NCI-H226 (cell line): Measurements from ENCODE around the gene CEMIP2.
A peak's percentile ranks its signal among the peaks of the same experiment; 100 is the strongest.
"Not testable (repeated sequence)": the region's sequence is repeated elsewhere in the genome, so short reads cannot be mapped to it uniquely, and the experiment has no call there.

Source experiments
- DNase-seq: peaks from one replicate; pipeline ENCODE4 v3.0.0-alpha.2; 2015

CEMIP2 gene

DNA sequence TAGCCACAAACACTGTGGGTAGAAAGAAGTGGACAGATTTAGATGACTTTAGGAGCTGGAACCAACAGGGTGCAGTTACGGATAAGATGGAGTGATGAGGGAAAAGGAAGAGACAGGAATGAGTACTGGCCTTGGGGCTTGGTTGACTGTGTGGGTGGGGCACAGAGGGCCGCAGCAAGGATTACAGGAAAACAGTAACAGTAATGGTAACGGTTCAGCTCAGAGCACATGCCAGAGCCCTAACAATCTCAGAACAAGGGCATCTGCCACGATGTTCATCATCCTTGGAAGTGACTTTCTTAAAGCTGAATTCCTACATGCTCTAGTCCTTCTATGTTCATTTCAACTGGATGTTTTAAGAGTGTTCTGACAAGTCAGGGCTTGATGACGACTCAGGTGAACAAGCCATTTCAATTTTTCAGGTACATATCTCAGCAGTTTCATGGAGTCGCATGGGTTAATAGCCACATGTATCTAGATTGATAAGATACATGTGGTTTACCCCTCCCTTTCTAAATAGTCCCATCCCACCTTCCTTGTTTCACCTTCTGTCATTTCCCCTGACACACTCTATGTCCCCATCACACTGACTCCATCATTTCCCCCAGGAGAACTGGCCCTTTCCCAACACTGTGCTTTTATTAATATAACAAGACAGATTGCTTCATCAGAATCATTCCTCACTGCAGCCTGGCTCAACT, 65.0 kb downstream of the CEMIP2 start:
- DNase-seq, result no peak

- no peak for DNase-seq
Observed at GRCh38 chr9:71697882-71698281, 70.4 kb downstream of the CEMIP2 start.

- DNase-seq, result no peak
Observed at GRCh38 chr9:71694332-71694731, 74.0 kb downstream of the CEMIP2 start.

DNA sequence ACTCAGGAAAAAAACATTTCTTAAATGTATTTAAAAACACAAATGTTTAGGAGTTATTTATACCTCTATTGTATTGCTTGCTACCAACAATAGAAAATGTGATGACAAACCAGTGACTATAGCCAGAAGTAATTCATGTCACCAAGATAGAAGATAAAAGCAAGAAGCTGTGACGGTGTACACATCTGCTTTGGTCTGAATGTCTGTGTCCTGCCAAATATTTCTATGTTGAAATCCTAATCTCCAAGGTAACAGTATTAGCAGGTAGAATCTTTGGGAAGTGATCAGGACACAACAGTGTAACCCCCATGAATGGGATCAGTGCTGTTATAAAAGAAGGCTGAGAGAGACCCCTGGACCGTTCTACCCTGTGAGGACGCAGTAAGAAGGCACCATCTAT, 74.7 kb downstream of the CEMIP2 start:
- no peak for DNase-seq

DNA sequence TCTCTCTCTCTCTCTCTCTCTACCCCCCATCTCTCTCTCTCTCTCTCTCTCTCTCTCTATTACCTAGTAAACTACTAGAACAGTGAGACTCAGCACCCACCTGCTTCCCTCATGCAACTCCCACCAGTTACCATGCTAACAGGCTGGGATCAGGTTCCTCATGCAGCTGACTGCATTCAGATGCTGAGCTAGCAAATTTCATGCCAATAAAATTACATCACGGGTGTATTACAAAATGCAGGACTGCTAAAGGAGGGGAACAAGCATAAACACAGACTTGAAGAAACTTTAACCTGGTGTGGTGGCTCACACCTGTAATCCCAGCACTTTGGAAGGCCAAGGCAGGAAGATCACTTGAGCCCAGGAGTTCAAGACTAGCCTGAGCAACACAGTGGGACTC, 76.0 kb downstream of the CEMIP2 start:
- DNase-seq, result peak; percentile 42

GRCh38 chr9:71691576-71691975, 76.7 kb downstream of the CEMIP2 start:
- not testable (repeated sequence) for DNase-seq

DNA sequence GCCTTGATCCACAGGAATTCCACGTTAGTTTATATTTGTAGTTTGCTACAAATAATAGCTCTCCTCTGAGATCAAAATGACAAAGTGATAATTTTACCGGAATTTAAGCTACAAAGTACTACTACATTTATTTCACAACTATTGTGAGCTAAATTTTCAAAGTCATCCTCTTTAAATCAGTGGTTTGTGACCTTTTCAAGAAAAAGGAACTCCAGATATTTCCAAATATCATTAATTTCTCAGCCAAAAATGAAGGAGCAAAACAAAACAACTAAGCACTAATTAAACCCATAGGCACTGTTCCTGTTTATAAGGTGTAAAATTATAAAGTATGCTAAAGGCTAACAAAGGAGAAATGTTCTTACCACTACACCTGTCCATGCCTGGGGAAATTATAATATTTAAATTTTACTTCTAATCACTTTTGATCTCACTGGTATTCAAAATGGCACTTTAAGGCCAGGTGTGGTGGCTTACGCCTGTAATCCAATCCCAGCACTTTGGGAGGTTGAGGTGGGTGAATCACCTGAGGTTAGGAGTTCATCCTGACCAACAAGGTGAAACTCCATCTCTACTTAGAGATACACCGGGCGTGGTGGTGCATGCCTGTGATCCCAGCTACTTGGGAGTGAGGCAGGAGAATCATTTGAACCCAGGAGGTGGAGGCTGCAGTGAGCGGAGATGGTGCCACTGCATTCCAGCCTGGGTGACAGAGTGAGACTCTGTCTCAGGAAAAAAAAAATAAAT, 77.5 kb downstream of the CEMIP2 start:
- DNase-seq, result no peak

GRCh38 chr9:71690063-71690688, 78.1 kb downstream of the CEMIP2 start:
- no peak for DNase-seq

DNA sequence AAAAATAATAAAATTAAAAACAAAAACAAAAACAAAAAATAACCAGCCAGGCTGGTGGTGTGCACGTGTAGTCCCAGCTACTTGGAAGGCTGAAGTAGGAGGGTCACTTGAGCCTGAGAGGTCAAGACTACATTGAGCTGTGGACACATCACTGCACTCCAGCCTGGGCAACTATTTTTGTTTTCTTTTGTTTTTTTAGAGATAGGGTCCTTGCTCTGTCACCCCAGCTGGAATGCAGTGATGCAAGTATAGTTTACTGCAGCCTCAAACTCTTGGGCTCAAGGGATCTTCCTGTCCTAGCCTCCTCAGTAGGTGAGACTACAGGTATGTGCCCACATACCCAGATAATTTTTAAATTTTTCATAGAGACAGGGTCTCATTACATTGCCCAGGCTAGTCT, 80.6 kb downstream of the CEMIP2 start:
- no peak for DNase-seq

GRCh38 chr9:71685988-71686387, 82.3 kb downstream of the CEMIP2 start:
- DNase-seq, result no peak

- peak; percentile 49 for DNase-seq
Observed at GRCh38 chr9:71685394-71685793, 82.9 kb downstream of the CEMIP2 start.

DNA sequence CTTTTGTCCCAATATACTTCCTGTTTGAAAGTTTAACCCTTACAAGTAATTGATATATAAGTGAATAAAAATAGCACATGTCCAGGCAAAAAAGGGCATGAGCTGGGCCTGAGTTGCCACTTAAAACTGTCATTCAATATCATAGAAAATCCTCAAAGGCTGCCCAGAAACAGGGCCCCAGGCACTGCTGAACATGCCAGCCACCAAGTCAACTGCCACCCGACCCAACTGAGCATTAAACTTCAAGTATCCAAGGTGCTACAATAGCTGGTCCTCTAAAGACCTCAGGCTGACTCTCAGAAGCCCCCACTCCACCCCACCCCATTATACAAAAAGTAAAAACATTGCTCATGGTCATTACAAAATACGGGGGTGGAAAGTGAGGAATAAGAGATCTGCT, 83.7 kb downstream of the CEMIP2 start:
- no peak for DNase-seq

GRCh38 chr9:71683598-71684235, 84.6 kb downstream of the CEMIP2 start:
- DNase-seq, result no peak

- DNase-seq, result peak; percentile 88
Observed at GRCh38 chr9:71681708-71682272, 86.5 kb downstream of the CEMIP2 start.

DNA sequence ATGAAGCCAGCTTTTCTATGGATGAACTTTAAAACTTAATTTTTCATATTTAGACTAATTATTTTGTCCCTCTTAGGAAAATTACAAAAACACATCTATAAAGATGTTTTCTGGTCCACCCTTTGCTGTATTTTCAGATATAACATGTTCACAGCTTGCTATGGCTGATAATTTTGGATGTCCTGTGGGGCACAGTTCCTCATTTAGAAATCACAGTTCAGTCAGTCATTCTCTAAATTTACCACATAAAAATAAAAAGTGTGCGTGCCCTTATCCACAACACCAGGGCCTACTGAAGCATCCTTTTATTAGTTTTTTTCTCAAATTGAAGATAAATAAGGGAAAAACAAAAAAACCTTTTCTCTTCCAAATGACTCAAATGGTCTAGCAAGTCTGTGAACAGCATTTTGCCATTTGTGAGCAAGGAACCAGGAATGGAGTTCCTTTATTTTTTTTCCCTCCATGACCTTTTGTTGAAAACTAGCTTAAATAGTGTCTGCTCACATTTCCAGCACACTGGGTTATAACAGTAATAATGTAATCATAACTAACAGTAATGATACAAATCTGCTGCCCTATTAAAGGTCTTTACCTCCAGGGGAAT, 87.1 kb downstream of the CEMIP2 start:
- no peak for DNase-seq

- DNase-seq, result peak; percentile 89
Observed at GRCh38 chr9:71680189-71680980, 87.9 kb downstream of the CEMIP2 start.

DNA sequence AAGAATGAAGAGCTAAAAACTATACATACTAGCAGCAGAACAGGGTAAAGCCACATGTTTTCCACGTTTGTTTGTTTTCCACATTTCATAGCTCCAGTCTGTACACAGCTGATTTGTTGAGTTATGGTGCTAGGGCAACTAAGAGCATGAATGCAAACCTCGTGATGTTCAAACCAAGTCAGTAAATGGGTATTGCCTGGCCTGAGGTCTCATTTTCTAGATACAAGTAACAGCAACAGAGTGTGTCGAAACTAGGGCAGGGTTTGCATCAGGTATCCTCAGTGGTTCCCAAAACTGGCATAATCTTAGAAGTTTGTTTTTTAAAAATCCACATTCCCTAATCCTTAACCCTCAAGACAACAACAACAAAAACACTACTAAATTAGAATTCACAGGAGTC, 89.3 kb downstream of the CEMIP2 start:
- no peak for DNase-seq

GRCh38 chr9:71677209-71677608, 91.1 kb downstream of the CEMIP2 start:
- no peak for DNase-seq

DNA sequence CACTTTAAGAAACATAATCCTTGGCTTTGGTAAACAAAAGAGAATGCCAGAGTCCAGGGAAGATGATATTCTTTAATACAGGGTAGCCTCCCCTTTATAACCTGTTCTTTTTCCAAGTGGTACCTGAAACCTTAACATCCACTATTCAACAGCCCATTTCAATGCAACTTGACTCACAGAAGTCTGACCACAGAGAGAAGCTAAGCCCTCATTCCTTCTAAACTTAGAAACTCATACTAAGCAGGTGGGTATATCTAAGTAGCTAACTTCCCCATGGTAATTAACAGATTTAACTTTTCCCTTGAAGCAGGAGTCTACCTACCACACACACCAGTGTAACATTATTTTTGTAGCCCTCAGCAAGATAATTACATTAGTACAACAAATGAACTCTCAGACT, 91.9 kb downstream of the CEMIP2 start:
- DNase-seq, result no peak

GRCh38 chr9:71675857-71676165, 92.5 kb downstream of the CEMIP2 start:
- DNase-seq, result no peak

DNA sequence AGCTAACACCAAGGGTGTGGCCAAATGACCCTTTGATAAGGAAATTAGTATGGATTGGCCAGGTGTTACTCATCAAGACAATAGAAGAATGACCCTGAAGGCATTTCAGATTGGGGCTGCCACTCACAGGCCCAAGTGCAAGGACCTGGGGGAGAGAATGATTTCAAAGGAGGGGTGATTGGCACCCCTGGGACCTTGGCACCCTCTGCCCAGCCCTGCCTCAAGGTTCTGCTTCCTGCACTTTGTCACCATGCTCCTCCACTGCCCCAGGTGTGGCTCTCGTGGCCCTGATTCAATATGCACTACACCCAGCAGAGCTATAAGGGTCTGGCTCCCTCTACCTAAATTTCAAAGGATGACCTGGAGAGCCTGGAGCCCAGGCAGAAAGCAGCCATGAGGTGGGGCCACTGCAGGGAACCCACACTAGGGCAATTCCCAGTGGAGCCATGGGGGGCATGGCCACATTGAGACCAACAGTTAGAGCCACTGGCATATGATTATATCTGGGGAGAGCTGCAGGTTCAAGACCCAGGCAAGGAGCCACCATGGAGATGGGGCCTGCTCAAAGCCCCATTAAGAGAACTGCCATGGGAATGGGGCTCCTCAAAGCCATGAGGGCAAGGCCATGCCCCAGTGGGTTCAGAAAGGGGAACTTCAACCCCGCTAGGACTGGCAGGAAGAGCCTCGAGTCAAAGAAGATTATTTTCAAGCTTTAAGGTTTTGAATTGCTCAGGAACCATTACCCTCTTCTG, 93.0 kb downstream of the CEMIP2 start:
- DNase-seq, result peak; percentile 39
